ENCODE results near the gene SLC12A8. TPM values are rescaled to one million over a fixed set of nuclear protein-coding genes. Genes with fewer than 3 reads are reported as not detected.

Gene SLC12A8
- polyA plus RNA-seq, 1 of the 3 experiments (the other 2 are of a cell fraction): 7.5 TPM

- peak overlapping the region; percentile 83 to 88 for H3K4me3 ChIP-seq (ENCODE audit: low read depth in 2 of 2, low read length in 1 of 2)
- H3K9me3 ChIP-seq: no peaks in the 10 kb centered on the region
- TF ChIP-seq MEF2A (IDR thresholded peaks at IDR 0.05; ENCODE audit: borderline replicate concordance, low read depth) (no peak), TEAD4 (IDR thresholded peaks at IDR 0.05; ENCODE audit: borderline replicate concordance, insufficient read depth) (no peak), EZH2phosphoT487 (IDR thresholded peaks at IDR 0.05; ENCODE audit: borderline replicate concordance, low read depth) (no peak), RFX5 (IDR thresholded peaks at IDR 0.05; ENCODE audit: low read length) (no peak), CTCF (IDR thresholded peaks at IDR 0.05) (no peak), GATA2 (CRISPR knock-in tag; IDR thresholded peaks at IDR 0.05) (no peak), SMC3 (IDR thresholded peaks at IDR 0.05; ENCODE audit: low read depth, low read length) (no peak)
- no peaks in the 10 kb centered on the region for H3K27me3 ChIP-seq (ENCODE audit: insufficient read depth)
- H3K79me2 ChIP-seq (ENCODE audit: insufficient read depth): peaks cover 58% of the 10 kb centered on the region
- H2AFZ ChIP-seq (ENCODE audit: low read depth): no peak overlapping the region
- peaks cover 0 to 5% of the 10 kb centered on the region in 2 experiments for H3K36me3 ChIP-seq (replicated peaks in 1 of 2; ENCODE audit: control insufficient read depth in 1 of 2, insufficient read depth in 2 of 2, low read length in 1 of 2)
- ChIA-PET POLR2A (no interaction called here), CTCF (interaction anchor here (0.9 kb wide), 1 partner anchor 42 kb away, joined by 3 read pairs; no protein-coding TSS in a partner anchor)
- WGBS (ENCODE audit: low lambda C conversion rate): 88% methylated on average over 7 of the region's 7 CpGs
- peaks cover 30 to 43% of the 10 kb centered on the region in 2 experiments for H3K4me1 ChIP-seq (ENCODE audit: control insufficient read depth in 1 of 2, insufficient read depth in 2 of 2, low read depth in 1 of 2, low read length in 1 of 2)
- no peaks in the 10 kb centered on the region for H3K9me2 ChIP-seq
- no peak for DNase-seq
- peaks cover 38% of the 10 kb centered on the region for H3F3A ChIP-seq (replicated peaks; ENCODE audit: insufficient read depth)
- H4K20me1 ChIP-seq (ENCODE audit: insufficient read depth): peaks cover 28% of the 10 kb centered on the region; the same call in 1 of the 2 replicates
- peak overlapping the region; percentile 84 for H3K4me2 ChIP-seq
- H3K27ac ChIP-seq (ENCODE audit: low read depth in 2 of 2, low read length in 1 of 2): peak overlapping the region; percentile 72 to 99
- peak overlapping the region; percentile 76 for H3K9ac ChIP-seq
Measured at GRCh38 chr3:125054062-125054448, 158.5 kb downstream of the SLC12A8 start.

GRCh38 chr3:125053304-125053699 is 159.2 kb downstream of the SLC12A8 start:
- Histone ChIP-seq H3K9ac (peak overlapping the region; percentile 76), H3K9me2 (no peaks in the 10 kb centered on the region), H3K4me2 (peak overlapping the region; percentile 84), H3K4me1 (ENCODE audit: control insufficient read depth in 1 of 2, insufficient read depth in 2 of 2, low read depth in 1 of 2, low read length in 1 of 2) (peaks cover 30 to 49% of the 10 kb centered on the region in 2 experiments), H3K9me3 (no peaks in the 10 kb centered on the region), H3K79me2 (ENCODE audit: insufficient read depth) (peaks cover 65% of the 10 kb centered on the region), H3K36me3 (replicated peaks in 1 of 2; ENCODE audit: control insufficient read depth in 1 of 2, insufficient read depth in 2 of 2, low read length in 1 of 2) (peaks cover 0 to 5% of the 10 kb centered on the region in 2 experiments), H3K27me3 (ENCODE audit: insufficient read depth) (no peaks in the 10 kb centered on the region), H3K27ac (ENCODE audit: low read depth in 2 of 2, low read length in 1 of 2) (peak overlapping the region; percentile 77 to 99), H3F3A (replicated peaks; ENCODE audit: insufficient read depth) (peaks cover 38% of the 10 kb centered on the region), H2AFZ (ENCODE audit: low read depth) (no peak overlapping the region), H3K4me3 (ENCODE audit: low read depth in 2 of 2, low read length in 1 of 2) (peak overlapping the region; percentile 83 to 88; a peak in 2 of 4 replicates), H4K20me1 (ENCODE audit: insufficient read depth) (peaks cover 35% of the 10 kb centered on the region)
- 94% methylated on average over 2 of the region's 2 CpGs for WGBS (ENCODE audit: low lambda C conversion rate)
- ChIA-PET POLR2A (no interaction called here), CTCF (interaction anchor here (0.6 to 0.9 kb wide), 2 partner anchors 41 to 990 kb away, joined by 3 read pairs; no protein-coding TSS in a partner anchor)
- no peak for DNase-seq
- TF ChIP-seq TCF12 (IDR thresholded peaks at IDR 0.05) (no peak), GABPA (IDR thresholded peaks at IDR 0.05; ENCODE audit: low read depth) (no peak), MAX (IDR thresholded peaks at IDR 0.05; ENCODE audit: low read depth) (no peak)

Data from SK-N-SH (cell line).